IMR-90 (cell line): ENCODE measurements around the gene TFEB. TPM values are rescaled to one million over a fixed set of nuclear protein-coding genes. Genes with fewer than 3 reads are reported as not detected.
A peak's percentile ranks its signal among the peaks of the same experiment; 100 is the strongest.

Source experiments
- ATAC-seq: fragments of 200-7000 bp; cut with Tn5 transposase; 2 replicates; pipeline ENCODE4 v1.9.1; 2020; ENCODE audit warnings: low read depth, mild to moderate bottlenecking, moderate library complexity
- BruUV-seq: library from RNA; stranded (reverse); fragments of 400-500 nt; replicated peaks from 2 replicates; lab custom pipeline; 2021; lab: Mats Ljungman, UMichigan
- CTCF ChIA-PET: fragments of 300-600 bp; formaldehyde crosslinking; extraction: SDS; loops from one replicate; lab custom pipeline; 2021; ENCODE audit warnings: antibody characterized with exemption; lab: Yijun Ruan, JAX
- POLR2A ChIA-PET: fragments of 300-600 bp; sonication (Branson Sonifier 250); formaldehyde crosslinking; loops from one replicate; lab custom pipeline; 2022; ENCODE audit warnings: antibody characterized with exemption; ENCODE audit not compliant: unreplicated experiment; lab: Charles Lee
- DNase-seq: peaks from one replicate; pipeline ENCODE4 v3.0.0; 2013
- H2AFZ ChIP-seq: replicated peaks from 2 replicates; pipeline ENCODE3; 2013; ENCODE audit warnings: low read length, mild to moderate bottlenecking; ENCODE audit not compliant: poor library complexity
- H2AK5ac ChIP-seq: 2 replicates; pipeline ENCODE4 v1.6.1; 2013; ENCODE audit warnings: low read depth, low read length, inconsistent platforms
- H2AK9ac ChIP-seq: replicated peaks from 2 replicates; pipeline ENCODE3; 2013; ENCODE audit warnings: mild to moderate bottlenecking, low read depth, low read length, moderate library complexity; ENCODE audit not compliant: poor library complexity
- H2BK120ac ChIP-seq: 2 replicates; pipeline ENCODE4 v1.6.1; 2013; ENCODE audit warnings: low read depth, low read length, inconsistent platforms
- H2BK15ac ChIP-seq: 3 replicates; pipeline ENCODE4 v1.6.1; 2013; ENCODE audit warnings: low read depth, low read length, inconsistent platforms
- H2BK20ac ChIP-seq: 2 replicates; pipeline ENCODE4 v1.6.1; 2013; ENCODE audit warnings: low read depth, mild to moderate bottlenecking, inconsistent platforms, low read length, moderate library complexity
- H2BK5ac ChIP-seq: 2 replicates; pipeline ENCODE4 v1.6.1; 2013; ENCODE audit warnings: mild to moderate bottlenecking, low read depth, low read length, inconsistent platforms; ENCODE audit not compliant: poor library complexity, severe bottlenecking
- H3K14ac ChIP-seq: replicated peaks from 2 replicates; pipeline ENCODE4 v1.6.1; 2013; ENCODE audit warnings: low read depth, low read length, inconsistent platforms
- H3K18ac ChIP-seq: 2 replicates; pipeline ENCODE4 v1.6.1; 2013; ENCODE audit warnings: low read depth, low read length, control low read depth
- H3K23ac ChIP-seq: 2 replicates; pipeline ENCODE4 v1.6.1; 2013; ENCODE audit warnings: low read depth, low read length, inconsistent platforms
- H3K27ac ChIP-seq: 2 replicates; pipeline ENCODE4 v1.5.1; 2013; ENCODE audit warnings: mild to moderate bottlenecking, control low read depth, low read length; ENCODE audit not compliant: insufficient read depth
- H3K27me3 ChIP-seq: 2 replicates; pipeline ENCODE4 v1.6.1; 2013; ENCODE audit warnings: low read length; ENCODE audit not compliant: control insufficient read depth, insufficient read depth
- H3K36me3 ChIP-seq: 2 replicates; pipeline ENCODE4 v1.6.1; 2013; ENCODE audit warnings: low read length, mixed read lengths; ENCODE audit not compliant: control insufficient read depth, insufficient read depth
- H3K4ac ChIP-seq: 2 replicates; pipeline ENCODE4 v1.6.1; 2013; ENCODE audit warnings: low read depth, low read length, inconsistent platforms
- H3K4me1 ChIP-seq: 2 replicates; pipeline ENCODE4 v1.6.1; 2013; ENCODE audit warnings: low read length, mixed read lengths; ENCODE audit not compliant: control insufficient read depth, insufficient read depth
- H3K4me2 ChIP-seq: 2 replicates; pipeline ENCODE4 v1.6.1; 2013; ENCODE audit warnings: low read depth, mild to moderate bottlenecking, control low read depth, low read length, moderate library complexity
- H3K4me3 ChIP-seq: 2 replicates; pipeline ENCODE4 v1.5.1; 2013; ENCODE audit warnings: low read depth, mild to moderate bottlenecking, control low read depth, low read length, moderate library complexity; ENCODE audit not compliant: insufficient read depth
- H3K56ac ChIP-seq: 2 replicates; pipeline ENCODE4 v1.6.1; 2013; ENCODE audit warnings: low read length, inconsistent platforms; ENCODE audit not compliant: insufficient read depth; ENCODE audit errors: extremely low read depth
- H3K79me1 ChIP-seq, 2 experiments: 2 replicates each; pipeline ENCODE4 v1.6.1; 2013; ENCODE audit warnings: low read length in 2 of 2, inconsistent platforms in 1 of 2, low read depth in 1 of 2
- H3K9ac ChIP-seq: 2 replicates; pipeline ENCODE4 v1.6.1; 2013; ENCODE audit warnings: low read depth, low read length, control low read depth
- H3K9me1 ChIP-seq: 2 replicates; pipeline ENCODE4 v1.6.1; 2013; ENCODE audit warnings: low read length, inconsistent platforms; ENCODE audit not compliant: insufficient read depth
- H3K9me3 ChIP-seq: 2 replicates; pipeline ENCODE4 v1.6.1; 2013; ENCODE audit warnings: low read length; ENCODE audit not compliant: control insufficient read depth, insufficient read depth
- H4K20me1 ChIP-seq: 2 replicates; pipeline ENCODE4 v1.6.1; 2013; ENCODE audit warnings: low read length, inconsistent platforms; ENCODE audit not compliant: insufficient read depth
- H4K5ac ChIP-seq: 2 replicates; pipeline ENCODE4 v1.6.1; 2013; ENCODE audit warnings: mild to moderate bottlenecking, low read depth, low read length, control low read depth
- H4K8ac ChIP-seq, 2 experiments: 2 replicates each; pipeline ENCODE4 v1.6.1; 2013; ENCODE audit warnings: low read depth in 2 of 2, low read length in 2 of 2, control low read depth in 1 of 2, inconsistent platforms in 1 of 2
- H4K91ac ChIP-seq: 2 replicates; pipeline ENCODE4 v1.6.1; 2013; ENCODE audit warnings: low read depth, low read length, inconsistent platforms; ENCODE audit not compliant: insufficient read depth
- BHLHE40 ChIP-seq: fragments of 150-350 bp; IDR thresholded peaks from 2 replicates; pipeline ENCODE4 v1.6.1; 2016; ENCODE audit warnings: mild to moderate bottlenecking, low read depth, low read length
- CEBPB ChIP-seq: IDR thresholded peaks from 2 replicates; pipeline ENCODE4 v1.6.1; 2012; ENCODE audit warnings: low read depth, low read length, improper control_type of control experiment
- CHD1 ChIP-seq: IDR thresholded peaks from 2 replicates; pipeline ENCODE4 v1.6.1; 2012; ENCODE audit warnings: low read depth, low read length, improper control_type of control experiment
- FOS ChIP-seq: fragments of 150-350 bp; IDR thresholded peaks from 2 replicates; pipeline ENCODE4 v1.6.1; 2016; ENCODE audit warnings: low read depth, low read length
- MAFK ChIP-seq: IDR thresholded peaks from 2 replicates; pipeline ENCODE4 v1.6.1; 2012; ENCODE audit warnings: low read depth, low read length, improper control_type of control experiment
- MAZ ChIP-seq: IDR thresholded peaks from 2 replicates; pipeline ENCODE4 v1.6.1; 2012; ENCODE audit warnings: low read depth, mild to moderate bottlenecking, low read length, improper control_type of control experiment, moderate library complexity, borderline replicate concordance
- MXI1 ChIP-seq: IDR thresholded peaks from 2 replicates; pipeline ENCODE4 v1.6.1; 2012; ENCODE audit warnings: low read depth, mild to moderate bottlenecking, low read length, moderate library complexity, borderline replicate concordance
- NFE2L2 ChIP-seq: fragments of 150-350 bp; IDR thresholded peaks from 2 replicates; pipeline ENCODE4 v1.6.1; 2016; ENCODE audit warnings: low read depth, mild to moderate bottlenecking, low read length
- POLR2A ChIP-seq: IDR thresholded peaks from 2 replicates; pipeline ENCODE4 v1.6.1; 2012; ENCODE audit warnings: mild to moderate bottlenecking, low read depth, low read length
- RAD21 ChIP-seq: IDR thresholded peaks from 2 replicates; pipeline ENCODE4 v1.6.1; 2012; ENCODE audit warnings: low read length, improper control_type of control experiment
- RCOR1 ChIP-seq: IDR thresholded peaks from 2 replicates; pipeline ENCODE4 v1.6.1; 2012; ENCODE audit warnings: mild to moderate bottlenecking, low read length, improper control_type of control experiment; ENCODE audit not compliant: insufficient replicate concordance
- SMC3 ChIP-seq: fragments of 150-350 bp; IDR thresholded peaks from 2 replicates; pipeline ENCODE4 v1.6.1; 2016; ENCODE audit warnings: low read depth, mild to moderate bottlenecking, antibody characterized with exemption, low read length, moderate library complexity
- USF2 ChIP-seq: fragments of 150-350 bp; IDR thresholded peaks from 2 replicates; pipeline ENCODE4 v1.6.1; 2017; ENCODE audit warnings: mild to moderate bottlenecking, antibody characterized with exemption, low read length, low read depth
- dilution Hi-C: fragments of 300-500 bp; cut with HindIII; formaldehyde crosslinking; loops from one replicate; pipeline ENCODE4 v1.14.3; 2018; ENCODE audit warnings: low sequenced_read_pairs; ENCODE audit not compliant: unreplicated experiment
- in situ Hi-C: fragments of 300-500 bp; cut with MboI; formaldehyde crosslinking; loops from 3 replicates; pipeline ENCODE4 v1.14.3; 2019; ENCODE audit warnings: low sequenced_read_pairs, inconsistent platforms, mixed read lengths
- intact Hi-C: fragments of 100-400 bp; cut with micrococcal nuclease; formaldehyde crosslinking; loops from 2 replicates; pipeline ENCODE4 v1.10.0; 2022
- polyA plus RNA-seq, 3 experiments: library from polyadenylated mRNA; depleted of rRNA; stranded (reverse); fragments of >200 nt; gene quantifications; 2 replicates each; pipeline ENCODE4 v1.2.3, GENCODE V29; 2012; ENCODE audit warnings: low replicate concordance in 1 of 3
- total RNA-seq: library from RNA; depleted of rRNA; stranded (reverse); fragments of >200 nt; gene quantifications from 2 replicates; pipeline ENCODE4 v1.2.3, GENCODE V29; 2012
- TF ChIP-seq, protein P1 (sequence below): conservative IDR thresholded peaks from 2 replicates; pipeline ENCODE4 v1.5.1; 2012; ENCODE audit warnings: mild to moderate bottlenecking, low read depth, low read length, improper control_type of control experiment

TFEB gene
- total and polyA plus RNA-seq, 2 of the 4 experiments (the other 2 are of a cell fraction), result 4.5 to 4.9 TPM

GRCh38 chr6:41732591-41733359, 2.6 kb downstream of the TFEB start (continued):
- TF ChIP-seq USF2 (no peak), POLR2A (no peak)

DNA sequence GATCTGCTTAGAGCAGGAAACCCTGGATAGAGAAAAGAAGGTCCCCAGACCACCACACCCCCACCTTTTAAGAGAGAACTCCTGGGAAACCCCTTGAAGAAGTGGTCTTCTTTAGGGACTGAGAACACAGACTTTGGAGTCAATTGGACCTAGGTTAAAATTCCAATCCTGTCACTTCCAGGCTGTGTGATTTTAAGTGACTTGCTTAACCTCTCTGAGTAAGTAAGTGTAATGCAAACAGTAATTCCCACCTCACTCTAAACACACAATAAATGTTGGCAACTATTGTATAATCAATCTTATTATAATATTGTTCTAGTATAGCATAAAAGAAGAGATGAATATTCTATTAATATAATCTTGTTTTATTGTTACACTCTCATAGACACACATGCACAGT, 3.3 kb downstream of the TFEB start:
- Histone ChIP-seq H4K91ac (no peak overlapping the region), H2BK15ac (no peak overlapping the region), H3K56ac (no peak overlapping the region), H2BK5ac (peak overlapping the region; percentile 2), H3K9me1 (peaks cover 9% of the 10 kb centered on the region; the same call in 1 of the 2 replicates), H4K5ac (no peak overlapping the region), H3K9ac (no peak overlapping the region), H3K23ac (no peak overlapping the region), H3K4me3 (no peak overlapping the region), H3K14ac (no peak overlapping the region), H2AK5ac (no peak overlapping the region), H2AFZ (no peak overlapping the region), H2BK120ac (no peak overlapping the region), H3K4ac (no peak overlapping the region), H3K36me3 (no peaks in the 10 kb centered on the region), H3K4me1 (peaks cover 18% of the 10 kb centered on the region), H3K4me2 (no peak overlapping the region), H2BK20ac (no peak overlapping the region), H3K27me3 (no peaks in the 10 kb centered on the region), H2AK9ac (no peak overlapping the region), H3K79me1 (peaks cover 6 to 23% of the 10 kb centered on the region in 2 experiments; a peak in 2 of 4 replicates), H4K8ac (no peak overlapping the region), H3K27ac (no peak overlapping the region), H3K9me3 (no peaks in the 10 kb centered on the region), H4K20me1 (no peaks in the 10 kb centered on the region), H3K18ac (no peak overlapping the region)
- BruUV-seq, result no TSS peak
- in situ Hi-C loops, result no loop called here
- DNase-seq (no peak), ATAC-seq (no peak)
- intact Hi-C loops, result no loop called here
- ChIA-PET POLR2A (no interaction called here), CTCF (no interaction called here)
- dilution Hi-C loops, result no loop called here
- TF ChIP-seq RCOR1 (no peak), NFE2L2 (no peak), MXI1 (no peak), FOS (no peak), CHD1 (no peak), POLR2A (no peak), SMC3 (no peak), BHLHE40 (no peak), MAFK (no peak), USF2 (no peak), CEBPB (no peak), MAZ (no peak), RAD21 (no peak)
- TF ChIP-seq, protein P1, sequence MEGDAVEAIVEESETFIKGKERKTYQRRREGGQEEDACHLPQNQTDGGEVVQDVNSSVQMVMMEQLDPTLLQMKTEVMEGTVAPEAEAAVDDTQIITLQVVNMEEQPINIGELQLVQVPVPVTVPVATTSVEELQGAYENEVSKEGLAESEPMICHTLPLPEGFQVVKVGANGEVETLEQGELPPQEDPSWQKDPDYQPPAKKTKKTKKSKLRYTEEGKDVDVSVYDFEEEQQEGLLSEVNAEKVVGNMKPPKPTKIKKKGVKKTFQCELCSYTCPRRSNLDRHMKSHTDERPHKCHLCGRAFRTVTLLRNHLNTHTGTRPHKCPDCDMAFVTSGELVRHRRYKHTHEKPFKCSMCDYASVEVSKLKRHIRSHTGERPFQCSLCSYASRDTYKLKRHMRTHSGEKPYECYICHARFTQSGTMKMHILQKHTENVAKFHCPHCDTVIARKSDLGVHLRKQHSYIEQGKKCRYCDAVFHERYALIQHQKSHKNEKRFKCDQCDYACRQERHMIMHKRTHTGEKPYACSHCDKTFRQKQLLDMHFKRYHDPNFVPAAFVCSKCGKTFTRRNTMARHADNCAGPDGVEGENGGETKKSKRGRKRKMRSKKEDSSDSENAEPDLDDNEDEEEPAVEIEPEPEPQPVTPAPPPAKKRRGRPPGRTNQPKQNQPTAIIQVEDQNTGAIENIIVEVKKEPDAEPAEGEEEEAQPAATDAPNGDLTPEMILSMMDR, result no peak
